ENCODE results near the gene CNTF.
A peak's percentile ranks its signal among the peaks of the same experiment; 100 is the strongest.
"Not testable (repeated sequence)": the region's sequence is repeated elsewhere in the genome, so short reads cannot be mapped to it uniquely, and the experiment has no call there.

The CNTF gene

GRCh38 chr11:58622344-58622743 lies at the start of gene CNTF:
CNTF (plus strand) TSS chr11:58622665; CDS start chr11:58622753, 88 bp downstream.
- no peak within 1 kb of the TSS for H3K27ac ChIP-seq
- TF ChIP-seq CTCF (IDR thresholded peaks at IDR 0.05): no peak
- DNase-seq (ENCODE audit: low spot score): no peak
- no peak within 1 kb of the TSS for H3K4me3 ChIP-seq

- DNase-seq (ENCODE audit: low spot score); H3K4me3 ChIP-seq: not testable (repeated sequence)
- H3K27ac ChIP-seq: peak overlapping the region; percentile 48 to 56
Measured at GRCh38 chr11:58572906-58573305, 49.6 kb upstream of the CNTF start.

- H3K27ac ChIP-seq: peak overlapping the region; percentile 48 to 85
- no peak for TF ChIP-seq CTCF (IDR thresholded peaks at IDR 0.05)
- no peak for DNase-seq (ENCODE audit: low spot score)
- H3K4me3 ChIP-seq: peak overlapping the region; percentile 48
Measured at GRCh38 chr11:58573451-58574104, 48.9 kb upstream of the CNTF start.

- no peak for DNase-seq (ENCODE audit: low spot score)
- Histone ChIP-seq H3K4me3 (peak overlapping the region; percentile 15), H3K27ac (peak overlapping the region; percentile 48 to 57)
- no peak for TF ChIP-seq CTCF (IDR thresholded peaks at IDR 0.05)
Measured at GRCh38 chr11:58574881-58575280, 47.6 kb upstream of the CNTF start.

- Histone ChIP-seq H3K4me3 (peak within 1 kb of the TSS; percentile 99), H3K27ac (peak within 1 kb of the TSS; percentile 100)
- no peak for DNase-seq (ENCODE audit: low spot score)
- no peak for TF ChIP-seq CTCF (IDR thresholded peaks at IDR 0.05)
Measured at GRCh38 chr11:58575377-58576020, 47.0 kb upstream of the CNTF start, which contains the start of gene LPXN. LPXN (minus strand) TSS chr11:58575856; CDS start chr11:58575772, 84 bp downstream.

- Histone ChIP-seq H3K27ac (peak overlapping the region; percentile 100), H3K4me3 (peak overlapping the region; percentile 99)
- DNase-seq (ENCODE audit: low spot score): no peak
- TF ChIP-seq CTCF (IDR thresholded peaks at IDR 0.05): no peak
Measured at GRCh38 chr11:58576887-58577471, 45.5 kb upstream of the CNTF start.

GRCh38 chr11:58577555-58578135 lies 44.8 kb upstream of the CNTF start:
- TF ChIP-seq CTCF (IDR thresholded peaks at IDR 0.05): no peak
- Histone ChIP-seq H3K4me3 (peak overlapping the region; percentile 99), H3K27ac (peak overlapping the region; percentile 100)
- no peak for DNase-seq (ENCODE audit: low spot score)
